ENCODE data around the gene VCL. TPM values are rescaled to one million over a fixed set of nuclear protein-coding genes. Genes with fewer than 3 reads are reported as not detected.

VCL gene
- total and polyA plus RNA-seq, 9 of the 15 experiments (the other 6 are each of a cell fraction or from before 2014, with no cell fraction given): 29.8 to 186 (median 76.4) TPM

- 0 out of 2 replicates have a peak, but pooled peaks have one; percentile 15 for TF ChIP-seq SMC3 (conservative IDR thresholded peaks at IDR 0.05; ENCODE audit: insufficient read depth, low read depth, low read length)
- no peak for TF ChIP-seq TSC22D4 (tag; IDR thresholded peaks at IDR 0.05)
- TF ChIP-seq GMEB1 (CRISPR knock-in tag; IDR thresholded peaks at IDR 0.05): no peak; the same call in 1 of the 2 replicates
- TF ChIP-seq ETS2 (tag; IDR thresholded peaks at IDR 0.05; ENCODE audit: borderline replicate concordance, poor library complexity, severe bottlenecking): no peak
- TF ChIP-seq HSF4 (CRISPR knock-in tag; IDR thresholded peaks at IDR 0.05; ENCODE audit: borderline replicate concordance): no peak
- no peak for TF ChIP-seq NCOA6 (IDR thresholded peaks at IDR 0.05)
- no peak for TF ChIP-seq MEF2D (tag; conservative IDR thresholded peaks at IDR 0.05; ENCODE audit: low read depth)
- TF ChIP-seq HNRNPUL1 (IDR thresholded peaks at IDR 0.05; ENCODE audit: low read length): no peak
- TF ChIP-seq ELF4 (CRISPR knock-in tag; IDR thresholded peaks at IDR 0.05): no peak; the same call in 1 of the 2 replicates
- no peak for TF ChIP-seq USF1 (CRISPR knock-in tag; IDR thresholded peaks at IDR 0.05)
- TF ChIP-seq ZNF740 (CRISPR knock-in tag; IDR thresholded peaks at IDR 0.05): no peak; the same call in 1 of the 2 replicates
- no peak for TF ChIP-seq ZNF740 (tag; IDR thresholded peaks at IDR 0.05)
- TF ChIP-seq PREB (CRISPR knock-in tag; IDR thresholded peaks at IDR 0.05): no peak; the same call in 1 of the 2 replicates
- peak; percentile 95; the same call in 1 of the 2 replicates for TF ChIP-seq THAP12 (CRISPR knock-in tag; IDR thresholded peaks at IDR 0.05)
- no peak for TF ChIP-seq CBX2 (IDR thresholded peaks at IDR 0.05; ENCODE audit: insufficient read depth, low read length, poor library complexity, severe bottlenecking)
- TF ChIP-seq ZNF449 (CRISPR knock-in tag; IDR thresholded peaks at IDR 0.05): no peak
- TF ChIP-seq LARP7 (IDR thresholded peaks at IDR 0.05): no peak
- peak; percentile 38; the same call in 1 of the 2 replicates for TF ChIP-seq ZNF436 (CRISPR knock-in tag; IDR thresholded peaks at IDR 0.05)
Observed at GRCh38 chr10:73997787-73998622, at the start of gene VCL (continued).

Measured in K562 (cell line).